Mucosa of gallbladder (tissue), 1 donor: ENCODE data around the gene VWF. TPM values are rescaled to one million over a fixed set of nuclear protein-coding genes. Genes with fewer than 3 reads are reported as not detected.
"Not testable (repeated sequence)": the region's sequence is repeated elsewhere in the genome, so short reads cannot be mapped to it uniquely, and the experiment has no call there.

Experiments
- DNase-seq: peaks from one replicate; pipeline ENCODE4 v3.0.0-alpha.2; 2020; ENCODE audit warnings: low spot score
- total RNA-seq: library from RNA; stranded (reverse); gene quantifications from one replicate; pipeline ENCODE4 v1.2.1, GENCODE V29; 2021
- donor health status: DM: no; HTN: no; CAD: no.

VWF gene
- total RNA-seq, 1 donor from 2014 or later: 97.3 TPM

DNA sequence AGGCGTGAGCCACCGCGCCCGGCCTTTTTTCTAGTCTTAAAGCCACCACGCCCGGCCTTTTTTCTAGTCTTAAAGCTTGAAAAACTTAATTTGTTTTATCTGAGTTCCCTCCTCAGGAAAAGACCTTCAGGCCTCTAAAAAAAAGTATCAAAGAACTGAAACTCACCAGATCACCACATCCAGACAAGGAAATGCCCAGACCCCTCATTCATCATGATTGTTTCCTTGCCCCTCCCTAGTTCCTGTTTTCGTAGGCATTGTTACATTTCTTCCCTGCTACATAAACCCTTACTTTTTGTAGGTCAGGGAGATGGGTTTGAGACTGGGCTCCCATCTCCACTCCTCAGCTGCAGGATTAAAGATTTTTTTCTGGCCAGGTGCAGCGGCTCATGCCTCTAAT, 21.1 kb upstream of the VWF start:
- no peak for DNase-seq

DNA sequence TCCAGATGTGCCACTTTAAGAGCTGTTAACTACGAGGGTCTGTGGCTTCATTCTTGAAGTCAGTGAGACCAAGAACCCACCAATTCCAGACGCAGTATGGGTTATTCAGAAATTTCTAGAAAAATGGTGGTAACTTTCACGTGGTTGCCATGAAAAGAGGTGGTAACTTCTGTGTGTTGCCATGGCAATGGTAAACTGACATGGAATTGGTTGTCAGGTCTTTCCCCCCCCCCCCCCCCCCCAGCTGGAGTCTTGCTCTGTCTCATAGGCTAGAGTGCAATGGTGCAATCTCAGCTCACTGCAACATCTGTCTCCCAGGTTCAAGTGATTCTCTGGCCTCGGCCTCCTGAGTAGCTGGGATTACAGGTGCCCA, 18.8 kb upstream of the VWF start:
- no peak for DNase-seq

- DNase-seq: not testable (repeated sequence)
Measured at GRCh38 chr12:6142368-6143302, 18.2 kb upstream of the VWF start.

- not testable (repeated sequence) for DNase-seq
Measured at GRCh38 chr12:6141731-6142367, 17.4 kb upstream of the VWF start.

DNA sequence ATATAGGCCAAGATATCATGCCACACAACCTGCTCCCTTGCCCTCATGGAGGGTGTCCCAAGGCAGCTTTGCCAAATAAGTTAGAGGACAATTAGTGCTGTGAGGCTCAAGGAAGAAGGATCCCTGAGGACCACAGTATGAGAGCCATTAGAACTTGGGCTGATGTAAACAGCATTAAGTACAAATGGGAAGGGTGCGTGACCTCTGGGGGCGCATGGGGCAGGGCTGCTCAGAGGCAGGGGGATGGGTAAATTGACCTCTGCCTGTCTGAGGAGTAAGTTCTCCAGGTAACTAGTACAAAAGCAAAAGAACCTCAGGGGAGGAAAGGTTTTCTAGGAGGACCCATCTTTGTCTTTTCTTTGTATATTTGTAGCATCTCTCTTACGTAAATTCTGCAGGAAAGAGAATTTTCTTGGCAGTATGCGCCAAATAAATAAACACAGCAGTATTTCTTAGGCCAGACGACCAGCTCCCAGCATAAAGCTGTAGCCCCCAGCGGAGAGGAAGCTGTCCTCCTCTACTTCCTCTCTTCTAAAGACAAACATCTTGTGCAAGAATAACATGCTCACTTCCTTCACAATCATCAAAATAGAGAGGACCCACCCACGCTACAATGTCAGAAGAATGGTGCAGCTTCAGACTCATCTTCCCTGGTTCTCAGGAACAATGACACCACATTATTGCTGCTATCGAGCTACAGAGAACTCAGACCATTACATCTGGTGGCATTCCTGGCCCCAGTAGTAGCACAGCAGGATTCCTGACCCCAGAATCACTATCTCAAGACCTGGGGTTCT, 16.4 kb upstream of the VWF start:
- DNase-seq: peak; percentile 29

GRCh38 chr12:6135071-6135470, 10.6 kb upstream of the VWF start:
- no peak for DNase-seq

DNA sequence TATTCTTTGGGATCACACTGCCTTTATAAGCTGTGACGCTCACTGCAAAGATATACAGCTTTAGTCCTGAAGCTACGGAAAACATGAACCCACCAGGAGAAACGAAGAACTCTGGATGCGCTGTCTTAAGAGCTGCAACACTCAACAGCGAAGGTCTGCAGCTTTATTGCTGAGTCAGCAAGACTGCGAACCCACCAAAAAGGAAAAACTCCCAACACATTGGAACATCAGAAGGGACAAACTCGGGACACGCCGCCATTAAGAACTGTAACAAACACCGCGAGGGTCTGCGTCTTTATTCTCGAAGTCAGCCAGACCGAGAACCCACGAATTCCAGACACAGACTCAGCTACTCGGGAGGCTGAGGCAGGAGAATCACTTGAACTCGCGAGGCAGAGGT, 9.2 kb upstream of the VWF start:
- no peak for DNase-seq

- DNase-seq: no peak
Measured at GRCh38 chr12:6132496-6132895, 8.0 kb upstream of the VWF start.

DNA sequence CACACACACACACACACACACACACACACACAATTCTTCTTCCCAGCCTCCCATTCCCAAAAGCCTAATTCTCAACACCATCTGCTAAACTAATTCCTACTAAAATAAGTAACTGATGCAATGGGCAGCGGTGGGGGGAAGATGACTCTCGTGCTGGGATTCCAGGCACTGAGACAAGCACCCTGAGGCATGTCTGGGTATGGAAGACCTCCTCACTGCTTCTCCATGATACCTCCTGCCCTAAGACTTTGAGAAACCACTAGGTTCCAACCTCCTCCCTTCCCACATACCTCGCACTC, 789 bp upstream of the VWF start:
- no peak for DNase-seq

- DNase-seq: no peak
Measured at GRCh38 chr12:6123258-6123657, 1.2 kb downstream of the VWF start.

- no peak for DNase-seq
Measured at GRCh38 chr12:6122201-6122600, 2.3 kb downstream of the VWF start.

DNA sequence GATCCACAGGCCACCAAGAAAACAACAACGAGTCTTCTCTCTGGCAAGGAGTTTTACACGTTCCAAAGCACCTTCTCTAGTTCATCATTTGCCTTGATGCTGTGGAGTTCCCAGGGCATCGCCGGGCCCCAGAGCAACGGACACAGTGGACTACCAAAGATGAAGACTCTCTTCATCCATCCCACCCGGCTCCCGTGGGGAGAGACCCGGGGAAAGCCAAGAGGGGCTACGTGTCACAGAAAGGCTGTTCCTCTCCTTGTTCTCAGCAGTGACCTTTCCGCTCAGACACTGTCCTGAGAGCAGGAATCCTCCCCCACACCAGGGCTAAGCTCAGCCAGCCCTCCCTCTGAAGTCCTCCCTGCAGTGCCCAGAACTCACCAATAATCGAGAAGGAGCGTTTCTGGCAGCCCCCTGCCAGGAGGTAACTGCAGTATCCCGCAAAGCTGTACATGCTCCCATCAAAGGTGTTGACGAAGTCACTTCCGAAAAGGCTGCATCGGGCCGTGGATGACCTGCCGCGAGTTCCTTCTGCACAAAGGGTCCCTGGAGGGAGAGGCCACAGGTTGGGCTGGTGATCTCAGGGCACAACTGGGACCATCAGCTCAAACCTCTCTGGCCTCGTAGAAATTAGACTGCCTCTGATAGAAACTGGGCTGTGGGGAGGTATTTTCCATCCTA, 3.5 kb downstream of the VWF start:
- DNase-seq: no peak

- no peak for DNase-seq
Measured at GRCh38 chr12:6118891-6119568, 5.4 kb downstream of the VWF start.

- DNase-seq: no peak
Measured at GRCh38 chr12:6116471-6117021, 7.9 kb downstream of the VWF start.

GRCh38 chr12:6115389-6115788, 9.1 kb downstream of the VWF start:
- DNase-seq: no peak

GRCh38 chr12:6114476-6114870, 10.0 kb downstream of the VWF start:
- no peak for DNase-seq

GRCh38 chr12:6113691-6114475, 10.6 kb downstream of the VWF start:
- DNase-seq: no peak

DNA sequence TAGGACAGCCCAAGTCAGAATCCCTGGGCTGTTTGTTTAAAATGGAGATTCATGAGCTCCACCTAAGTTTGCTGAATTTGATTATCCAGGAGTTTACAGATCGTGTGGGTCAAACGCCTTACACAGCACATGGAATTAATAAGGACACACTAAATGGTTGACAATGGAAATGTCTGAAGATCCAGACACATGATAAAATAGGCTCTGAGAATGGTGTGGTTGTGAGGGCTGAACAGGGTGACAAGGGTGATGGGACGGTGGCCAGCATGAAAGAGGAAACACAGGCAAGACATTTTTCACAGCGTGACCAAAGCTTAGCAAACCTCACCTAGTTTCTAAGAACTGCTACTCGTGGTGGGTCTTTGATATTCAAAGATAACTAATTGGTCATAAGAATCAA, 12.5 kb downstream of the VWF start:
- DNase-seq: no peak

DNA sequence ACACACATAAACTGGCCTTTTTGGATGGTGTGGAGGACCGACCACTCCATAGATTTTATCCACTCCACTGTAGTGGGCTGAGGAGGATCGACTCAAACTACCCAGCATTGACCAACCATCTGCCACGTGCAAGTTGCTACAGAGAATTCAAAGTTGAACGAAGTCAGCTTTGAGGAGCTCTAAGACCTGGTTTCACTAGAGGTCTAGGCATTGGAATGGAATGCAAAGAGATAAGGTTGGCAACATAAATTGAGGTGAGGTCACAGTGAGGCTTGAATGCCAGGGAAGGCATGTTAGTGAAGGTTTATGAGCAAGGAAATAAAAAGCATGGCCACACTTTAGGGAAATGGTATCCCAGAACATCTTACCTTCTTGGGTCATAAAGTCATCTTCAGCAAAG, 14.5 kb downstream of the VWF start:
- no peak for DNase-seq

GRCh38 chr12:6106218-6106617, 18.3 kb downstream of the VWF start:
- DNase-seq: no peak
